ENCODE data around the gene TTC33.

DNA sequence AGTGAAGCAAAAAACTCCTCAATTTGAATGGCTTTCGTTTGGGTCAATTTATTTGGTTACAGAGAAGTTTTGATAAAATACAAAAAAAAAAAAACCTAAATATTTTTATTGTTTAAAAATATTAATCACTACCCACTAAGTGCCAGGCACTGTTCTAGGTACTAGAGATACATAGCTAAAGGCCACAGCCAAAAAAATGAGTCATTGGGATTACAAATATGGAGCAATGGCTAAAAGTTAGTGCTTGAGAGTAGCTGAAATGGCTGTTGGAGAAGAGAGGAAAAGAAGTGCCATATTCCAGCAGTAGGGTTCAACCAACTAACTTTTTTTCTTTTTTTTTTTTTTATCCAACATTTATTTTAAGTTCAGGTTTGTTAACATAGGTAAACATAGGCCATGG is 206.1 kb downstream of the TTC33 start:
- TF ChIP-seq CTCF (IDR thresholded peaks at IDR 0.05) (no peak), EZH2phosphoT487 (IDR thresholded peaks at IDR 0.05) (no peak)
